GDM1 (cell line): ENCODE measurements around the gene CD276.

Experiments
- DNase-seq: peaks from one replicate; lab custom pipeline; 2025; lab: John Stamatoyannopoulos, UW

The CD276 gene

GRCh38 chr15:73747847-73748590, 63.8 kb downstream of the CD276 start:
- DNase-seq: no peak

GRCh38 chr15:73748730-73749129, 64.5 kb downstream of the CD276 start:
- no peak for DNase-seq

- no peak for DNase-seq
Measured at GRCh38 chr15:73749533-73749932, 65.3 kb downstream of the CD276 start.

- DNase-seq: no peak
Measured at GRCh38 chr15:73749971-73750370, 65.8 kb downstream of the CD276 start.

GRCh38 chr15:73750438-73750837, 66.3 kb downstream of the CD276 start:
- no peak for DNase-seq

- DNase-seq: no peak
Measured at GRCh38 chr15:73750951-73751350, 66.8 kb downstream of the CD276 start.

- no peak for DNase-seq
Measured at GRCh38 chr15:73751511-73751898, 67.3 kb downstream of the CD276 start.

GRCh38 chr15:73751899-73752805, 68.0 kb downstream of the CD276 start:
- no peak for DNase-seq

- DNase-seq: no peak
Measured at GRCh38 chr15:73752806-73753193, 68.6 kb downstream of the CD276 start.

- no peak for DNase-seq
Measured at GRCh38 chr15:73753250-73754130, 69.3 kb downstream of the CD276 start, which contains the start of gene INSYN1. Gene INSYN1, minus strand, starts transcription at chr15:73753351. Its CDS starts 2,221 bp downstream, at chr15:73751130.

GRCh38 chr15:73754461-73754860, 70.3 kb downstream of the CD276 start:
- no peak for DNase-seq

- DNase-seq: no peak
Measured at GRCh38 chr15:73755481-73755880, 71.3 kb downstream of the CD276 start.

- no peak for DNase-seq
Measured at GRCh38 chr15:73755946-73756345, 71.8 kb downstream of the CD276 start.

- no peak for DNase-seq
Measured at GRCh38 chr15:73756390-73756789, 72.2 kb downstream of the CD276 start.

- no peak for DNase-seq
Measured at GRCh38 chr15:73756947-73757513, 72.8 kb downstream of the CD276 start.

GRCh38 chr15:73757571-73757970, 73.4 kb downstream of the CD276 start:
- DNase-seq: no peak

GRCh38 chr15:73758461-73758860, 74.3 kb downstream of the CD276 start:
- DNase-seq: no peak

- no peak for DNase-seq
Measured at GRCh38 chr15:73760330-73761329, 76.4 kb downstream of the CD276 start.

- DNase-seq: no peak
Measured at GRCh38 chr15:73763931-73764330, 79.7 kb downstream of the CD276 start.
